ENCODE results near the gene IGF2BP1.

- no peak for TF ChIP-seq TEAD4 (IDR thresholded peaks at IDR 0.05; ENCODE audit: borderline replicate concordance, insufficient read depth)
- TF ChIP-seq FOXJ3 (CRISPR knock-in tag; IDR thresholded peaks at IDR 0.05) = no peak
- TF ChIP-seq, protein P1, sequence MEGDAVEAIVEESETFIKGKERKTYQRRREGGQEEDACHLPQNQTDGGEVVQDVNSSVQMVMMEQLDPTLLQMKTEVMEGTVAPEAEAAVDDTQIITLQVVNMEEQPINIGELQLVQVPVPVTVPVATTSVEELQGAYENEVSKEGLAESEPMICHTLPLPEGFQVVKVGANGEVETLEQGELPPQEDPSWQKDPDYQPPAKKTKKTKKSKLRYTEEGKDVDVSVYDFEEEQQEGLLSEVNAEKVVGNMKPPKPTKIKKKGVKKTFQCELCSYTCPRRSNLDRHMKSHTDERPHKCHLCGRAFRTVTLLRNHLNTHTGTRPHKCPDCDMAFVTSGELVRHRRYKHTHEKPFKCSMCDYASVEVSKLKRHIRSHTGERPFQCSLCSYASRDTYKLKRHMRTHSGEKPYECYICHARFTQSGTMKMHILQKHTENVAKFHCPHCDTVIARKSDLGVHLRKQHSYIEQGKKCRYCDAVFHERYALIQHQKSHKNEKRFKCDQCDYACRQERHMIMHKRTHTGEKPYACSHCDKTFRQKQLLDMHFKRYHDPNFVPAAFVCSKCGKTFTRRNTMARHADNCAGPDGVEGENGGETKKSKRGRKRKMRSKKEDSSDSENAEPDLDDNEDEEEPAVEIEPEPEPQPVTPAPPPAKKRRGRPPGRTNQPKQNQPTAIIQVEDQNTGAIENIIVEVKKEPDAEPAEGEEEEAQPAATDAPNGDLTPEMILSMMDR (IDR thresholded peaks at IDR 0.05) = no peak
- no peak for TF ChIP-seq EP300 (IDR thresholded peaks at IDR 0.05; ENCODE audit: borderline replicate concordance in 1 of 2, low read depth in 1 of 2, low read length in 1 of 2)
- 0 out of 2 replicates have a peak, but pooled peaks have one; percentile 34 for TF ChIP-seq PBX3 (IDR thresholded peaks at IDR 0.05)
- TF ChIP-seq, protein P2, sequence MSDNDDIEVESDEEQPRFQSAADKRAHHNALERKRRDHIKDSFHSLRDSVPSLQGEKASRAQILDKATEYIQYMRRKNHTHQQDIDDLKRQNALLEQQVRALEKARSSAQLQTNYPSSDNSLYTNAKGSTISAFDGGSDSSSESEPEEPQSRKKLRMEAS (IDR thresholded peaks at IDR 0.05; ENCODE audit: low read depth) = no peak
- no peak for TF ChIP-seq GABPA (IDR thresholded peaks at IDR 0.05; ENCODE audit: low read depth)
- TF ChIP-seq USF2 (IDR thresholded peaks at IDR 0.05; ENCODE audit: borderline replicate concordance, low read depth, low read length) = no peak
- TF ChIP-seq CHD2 (IDR thresholded peaks at IDR 0.05; ENCODE audit: low read length, partially characterized antibody) = no peak
- TF ChIP-seq FOXM1 (IDR thresholded peaks at IDR 0.05; ENCODE audit: low read depth) = no peak
- TF ChIP-seq ZBTB33 (IDR thresholded peaks at IDR 0.05; ENCODE audit: borderline replicate concordance, low read depth) = no peak
- no peak for TF ChIP-seq TAF1 (IDR thresholded peaks at IDR 0.05; ENCODE audit: borderline replicate concordance, low read depth, low read length)
Measured at GRCh38 chr17:49067163-49067562, 70.0 kb downstream of the IGF2BP1 start.

All from SK-N-SH (cell line).